WTC11 (cell line): ENCODE data around the gene PDZD7. TPM values are rescaled to one million over a fixed set of nuclear protein-coding genes. Genes with fewer than 3 reads are reported as not detected.
"Not testable (repeated sequence)": the region's sequence is repeated elsewhere in the genome, so short reads cannot be mapped to it uniquely, and the experiment has no call there.

Source experiments
- ATAC-seq: fragments of 200-7000 bp; cut with Tn5 transposase; 2 replicates; pipeline ENCODE4 v1.10.0; 2021; ENCODE audit warnings: mild to moderate bottlenecking, moderate library complexity
- CTCF ChIA-PET: fragments of 300-600 bp; sonication (Branson Sonifier 250); formaldehyde crosslinking; loops from one replicate; lab custom pipeline; 2021; ENCODE audit warnings: antibody characterized with exemption; lab: Charles Lee
- POLR2A ChIA-PET: fragments of 350-600 bp; sonication (Branson Sonifier 250); formaldehyde crosslinking; loops from one replicate; lab custom pipeline; 2021; ENCODE audit warnings: antibody characterized with exemption; lab: Charles Lee
- DNase-seq: peaks from one replicate; pipeline ENCODE4 v3.0.0; 2021; ENCODE audit warnings: low spot score
- H3K27ac Mint-ChIP-seq: 2 replicates; pipeline ENCODE4 v1.8.0; 2021; ENCODE audit warnings: mixed read lengths
- H3K27me3 Mint-ChIP-seq: 2 replicates; pipeline ENCODE4 v1.8.0; 2021; ENCODE audit warnings: low read depth, mild to moderate bottlenecking, moderate library complexity, mixed read lengths
- H3K36me3 Mint-ChIP-seq: 2 replicates; pipeline ENCODE4 v1.8.0; 2021; ENCODE audit warnings: mixed read lengths
- H3K4me1 Mint-ChIP-seq: 2 replicates; pipeline ENCODE4 v1.8.0; 2022; ENCODE audit warnings: mixed read lengths
- H3K4me3 Mint-ChIP-seq: 2 replicates; pipeline ENCODE4 v1.8.0; 2021; ENCODE audit warnings: mild to moderate bottlenecking, moderate library complexity, mixed read lengths
- H3K9me3 Mint-ChIP-seq: 2 replicates; pipeline ENCODE4 v1.8.0; 2021; ENCODE audit warnings: mixed read lengths
- ATF1 ChIP-seq: sonication (generic); formaldehyde crosslinking; IDR thresholded peaks from 2 replicates; pipeline ENCODE4 v1.8.1; 2023; ENCODE audit warnings: mild to moderate bottlenecking, moderate library complexity, missing genetic modification reagents
- ELF4 ChIP-seq: sonication (generic); formaldehyde crosslinking; IDR thresholded peaks from 2 replicates; pipeline ENCODE4 v1.8.1; 2022; ENCODE audit warnings: low read depth, mild to moderate bottlenecking, moderate library complexity, missing genetic modification reagents
- EMX1 ChIP-seq: fragments of 250-450 bp; sonication (Bioruptor Pico); IDR thresholded peaks from 2 replicates; pipeline ENCODE4 v1.8.0; 2021; ENCODE audit warnings: mild to moderate bottlenecking
- FOXK1 ChIP-seq: sonication (generic); formaldehyde crosslinking; IDR thresholded peaks from 2 replicates; pipeline ENCODE4 v1.8.0; 2022; ENCODE audit warnings: mild to moderate bottlenecking, moderate library complexity, missing genetic modification reagents
- GRHL2 ChIP-seq: fragments of 250-450 bp; sonication (Bioruptor Pico); IDR thresholded peaks from 2 replicates; pipeline ENCODE4 v1.8.0; 2022; ENCODE audit warnings: mild to moderate bottlenecking, moderate library complexity; ENCODE audit not compliant: insufficient replicate concordance, severe bottlenecking
- GTF2I ChIP-seq: fragments of 250-450 bp; sonication (Bioruptor Pico); conservative IDR thresholded peaks from 2 replicates; pipeline ENCODE4 v1.4.0; 2021; ENCODE audit warnings: mild to moderate bottlenecking
- HMGXB4 ChIP-seq: sonication (generic); formaldehyde crosslinking; IDR thresholded peaks from 2 replicates; pipeline ENCODE4 v1.8.1; 2023; ENCODE audit warnings: mild to moderate bottlenecking, moderate library complexity, missing genetic modification reagents
- MAX ChIP-seq: sonication (generic); formaldehyde crosslinking; IDR thresholded peaks from 2 replicates; pipeline ENCODE4 v1.8.0; 2022; ENCODE audit warnings: mild to moderate bottlenecking, missing genetic modification reagents
- NFATC4 ChIP-seq: fragments of 250-450 bp; sonication (Bioruptor Pico); IDR thresholded peaks from 2 replicates; pipeline ENCODE4 v1.9.0; 2021; ENCODE audit warnings: mild to moderate bottlenecking
- NR1H2 ChIP-seq: sonication (generic); formaldehyde crosslinking; IDR thresholded peaks from 2 replicates; pipeline ENCODE4 v1.9.0; 2021; ENCODE audit warnings: mild to moderate bottlenecking, moderate library complexity, missing genetic modification reagents
- NR2C2 ChIP-seq: sonication (generic); formaldehyde crosslinking; IDR thresholded peaks from 2 replicates; pipeline ENCODE4 v1.8.0; 2022; ENCODE audit warnings: mild to moderate bottlenecking, missing genetic modification reagents
- SMAD3 ChIP-seq: sonication (generic); formaldehyde crosslinking; IDR thresholded peaks from 2 replicates; pipeline ENCODE4 v1.8.0; 2022; ENCODE audit warnings: missing genetic modification reagents, mild to moderate bottlenecking, borderline replicate concordance
- SP1 ChIP-seq: sonication (generic); formaldehyde crosslinking; conservative IDR thresholded peaks from 2 replicates; pipeline ENCODE4 v1.8.1; 2022; ENCODE audit warnings: missing genetic modification reagents
- TEAD1 ChIP-seq: sonication (generic); formaldehyde crosslinking; IDR thresholded peaks from 2 replicates; pipeline ENCODE4 v1.8.0; 2022; ENCODE audit warnings: mild to moderate bottlenecking, missing genetic modification reagents
- ZBTB21 ChIP-seq: sonication (generic); formaldehyde crosslinking; IDR thresholded peaks from 2 replicates; pipeline ENCODE4 v1.8.1; 2023; ENCODE audit warnings: mild to moderate bottlenecking, missing genetic modification reagents, borderline replicate concordance
- ZNF263 ChIP-seq: sonication (generic); formaldehyde crosslinking; IDR thresholded peaks from 2 replicates; pipeline ENCODE4 v1.8.1; 2022; ENCODE audit warnings: low read depth, mild to moderate bottlenecking, moderate library complexity, missing genetic modification reagents
- ZNF317 ChIP-seq: sonication (generic); formaldehyde crosslinking; IDR thresholded peaks from 2 replicates; pipeline ENCODE4 v1.8.1; 2023; ENCODE audit warnings: low read depth, mild to moderate bottlenecking, moderate library complexity, missing genetic modification reagents, borderline replicate concordance
- total RNA-seq: library from RNA; stranded (reverse); gene quantifications from 3 replicates; pipeline ENCODE4 v1.2.3, GENCODE V29; 2021
- TF ChIP-seq, protein P1 (sequence below): fragments of 250-450 bp; sonication (Bioruptor Pico); IDR thresholded peaks from 2 replicates; pipeline ENCODE4 v2.1.2; 2022; ENCODE audit warnings: mild to moderate bottlenecking, moderate library complexity

The PDZD7 gene
- total RNA-seq, 1 experiment from 2014 or later = 2.6 TPM

- TF ChIP-seq TEAD1 (CRISPR knock-in tag) (no peak), NR1H2 (CRISPR knock-in tag) (no peak), EMX1 (CRISPR knock-in tag) (no peak)
Observed at GRCh38 chr10:101035314-101035713, 4.4 kb upstream of the PDZD7 start (continued).

GRCh38 chr10:101034404-101034803, 3.5 kb upstream of the PDZD7 start:
- CTCF ChIA-PET = interaction anchor here (0.6 to 9.7 kb wide), 6 partner anchors 16 to 432 kb away, joined by 3 to 143 read pairs (median 4); no protein-coding TSS in a partner anchor
- ATAC-seq, POLR2A ChIA-PET, H3K36me3 Mint-ChIP-seq, H3K9me3 Mint-ChIP-seq, H3K27ac Mint-ChIP-seq, H3K4me3 Mint-ChIP-seq, DNase-seq: not testable (repeated sequence)
- peaks cover 22% of the 10 kb centered on the region for H3K4me1 Mint-ChIP-seq
- peaks cover 65% of the 10 kb centered on the region for H3K27me3 Mint-ChIP-seq

- POLR2A ChIA-PET = no interaction called here
- H3K9me3 Mint-ChIP-seq = no peaks in the 10 kb centered on the region
- ATAC-seq = no peak
- no peaks in the 10 kb centered on the region for H3K36me3 Mint-ChIP-seq
- CTCF ChIA-PET = interaction anchor here (4.6 kb wide), 1 partner anchor 22 kb away, joined by 48 read pairs; no protein-coding TSS in a partner anchor
- no peak overlapping the region for H3K27ac Mint-ChIP-seq
- H3K4me3 Mint-ChIP-seq = no peak overlapping the region
- H3K4me1 Mint-ChIP-seq = peaks cover 26% of the 10 kb centered on the region
- H3K27me3 Mint-ChIP-seq = peaks cover 67% of the 10 kb centered on the region
- TF ChIP-seq SP1 (no peak), NFATC4 (CRISPR knock-in tag) (no peak), ZBTB21 (CRISPR knock-in tag) (no peak), HMGXB4 (no peak), ATF1 (CRISPR knock-in tag) (no peak), TEAD1 (CRISPR knock-in tag) (no peak), ZNF317 (no peak), GRHL2 (CRISPR knock-in tag) (no peak)
- TF ChIP-seq, protein P1, sequence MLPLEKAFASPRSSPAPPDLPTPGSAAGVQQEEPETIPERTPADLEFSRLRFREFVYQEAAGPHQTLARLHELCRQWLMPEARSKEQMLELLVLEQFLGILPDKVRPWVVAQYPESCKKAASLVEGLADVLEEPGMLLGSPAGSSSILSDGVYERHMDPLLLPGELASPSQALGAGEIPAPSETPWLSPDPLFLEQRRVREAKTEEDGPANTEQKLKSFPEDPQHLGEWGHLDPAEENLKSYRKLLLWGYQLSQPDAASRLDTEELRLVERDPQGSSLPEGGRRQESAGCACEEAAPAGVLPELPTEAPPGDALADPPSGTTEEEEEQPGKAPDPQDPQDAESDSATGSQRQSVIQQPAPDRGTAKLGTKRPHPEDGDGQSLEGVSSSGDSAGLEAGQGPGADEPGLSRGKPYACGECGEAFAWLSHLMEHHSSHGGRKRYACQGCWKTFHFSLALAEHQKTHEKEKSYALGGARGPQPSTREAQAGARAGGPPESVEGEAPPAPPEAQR (CRISPR knock-in tag) = no peak
- TF ChIP-seq, all 79 proteins: peak for 0
- no peak for DNase-seq
Observed at GRCh38 chr10:101033276-101033675, 2.3 kb upstream of the PDZD7 start.

GRCh38 chr10:101032637-101033224, 1.8 kb upstream of the PDZD7 start:
- no peak for ATAC-seq
- TF ChIP-seq ZNF263 (no peak), ELF4 (no peak), SMAD3 (CRISPR knock-in tag) (no peak), GTF2I (CRISPR knock-in tag) (no peak), MAX (CRISPR knock-in tag) (no peak), NR2C2 (CRISPR knock-in tag) (no peak), FOXK1 (CRISPR knock-in tag) (no peak)
- H3K27me3 Mint-ChIP-seq = peaks cover 64% of the 10 kb centered on the region

More at GRCh38 chr10:101032637-101033224, 1.8 kb upstream of the PDZD7 start:
- DNase-seq = no peak
- Mint-ChIP-seq H3K27ac (no peak overlapping the region), H3K4me3 (peak overlapping the region; percentile 75), H3K36me3 (no peaks in the 10 kb centered on the region), H3K9me3 (no peaks in the 10 kb centered on the region), H3K4me1 (peaks cover 26% of the 10 kb centered on the region)
- POLR2A ChIA-PET = no interaction called here
- CTCF ChIA-PET = interaction anchor here (1.0 to 6.9 kb wide), 14 partner anchors 9 to 182 kb away, joined by 3 to 219 read pairs (median 33); partner anchors contain the start of genes KAZALD1, LZTS2 and SEMA4G
